H1 (cell line): ENCODE data around the gene CCDC91. TPM values are rescaled to one million over a fixed set of nuclear protein-coding genes. Genes with fewer than 3 reads are reported as not detected.

Source experiments
- CTCF ChIA-PET: fragments of 300-600 bp; sonication (Branson Sonifier 250); formaldehyde crosslinking; loops from one replicate; lab custom pipeline; 2021; ENCODE audit not compliant: partially characterized antibody; lab: Charles Lee
- POLR2A ChIA-PET: fragments of 300-600 bp; sonication (Branson Sonifier 250); formaldehyde crosslinking; loops from one replicate; lab custom pipeline; 2021; ENCODE audit warnings: inconsistent platforms; ENCODE audit not compliant: partially characterized antibody; lab: Charles Lee
- DNase-seq, 2 experiments: peaks; one replicate each; pipeline versions ENCODE4 v3.0.0 to v3.0.0-alpha.2; 2010 to 2022; ENCODE audit warnings: low spot score in 2 of 2, low read depth in 1 of 2, mixed read lengths in 1 of 2
- FAIRE-seq: peaks from 2 replicates; lab custom pipeline; 2011; peaks lifted over from hg19 to GRCh38; lab: Jason Lieb, UNC
- H2AFZ ChIP-seq: 2 replicates; pipeline ENCODE4 v1.8.1; 2012; ENCODE audit warnings: low read length, inconsistent platforms
- H2AK5ac ChIP-seq: 2 replicates; pipeline ENCODE4 v1.6.1; 2013; ENCODE audit warnings: low read depth, low read length
- H2BK120ac ChIP-seq: replicated peaks from 2 replicates; pipeline ENCODE3; 2013; ENCODE audit warnings: low read depth, low read length, inconsistent platforms
- H2BK12ac ChIP-seq: 2 replicates; pipeline ENCODE4 v1.6.1; 2013; ENCODE audit warnings: low read depth, low read length
- H2BK15ac ChIP-seq: 2 replicates; pipeline ENCODE4 v1.6.1; 2013; ENCODE audit warnings: low read length
- H2BK20ac ChIP-seq: 2 replicates; pipeline ENCODE4 v1.6.1; 2013; ENCODE audit warnings: low read length
- H2BK5ac ChIP-seq: 2 replicates; pipeline ENCODE4 v1.6.1; 2013; ENCODE audit warnings: low read depth, low read length
- H3K14ac ChIP-seq: 2 replicates; pipeline ENCODE4 v1.6.1; 2013; ENCODE audit warnings: inconsistent platforms; ENCODE audit not compliant: insufficient read length
- H3K18ac ChIP-seq: 2 replicates; pipeline ENCODE4 v1.6.1; 2013; ENCODE audit warnings: low read length; ENCODE audit errors: extremely low read depth
- H3K23ac ChIP-seq: 2 replicates; pipeline ENCODE4 v1.6.1; 2013; ENCODE audit warnings: inconsistent platforms; ENCODE audit not compliant: insufficient read length
- H3K23me2 ChIP-seq: 2 replicates; pipeline ENCODE4 v1.6.1; 2013; ENCODE audit warnings: low read depth, low read length
- H3K27ac ChIP-seq: 2 replicates; pipeline ENCODE4 v1.6.1; 2011; ENCODE audit warnings: low read depth, low read length, inconsistent platforms
- H3K27me3 ChIP-seq, 4 experiments: replicated peaks in 1 of 4; 1 replicate in 1 of 4; 2 replicates in 3 of 4; pipeline versions ENCODE4 v1.6.1 to v1.8.1; 2011 to 2013; ENCODE audit warnings: low read length in 3 of 4, mild to moderate bottlenecking in 3 of 4, inconsistent platforms in 2 of 4, mixed read lengths in 2 of 4, moderate library complexity in 1 of 4; ENCODE audit not compliant: control insufficient read depth in 3 of 4, insufficient read depth in 3 of 4; ENCODE audit errors: extremely low read depth in 1 of 4
- H3K36me3 ChIP-seq, 4 experiments: 2 replicates each; pipeline versions ENCODE4 v1.6.1 to v1.8.1; 2011 to 2013; ENCODE audit warnings: mild to moderate bottlenecking in 4 of 4, low read length in 3 of 4, moderate library complexity in 2 of 4, control low read depth in 1 of 4, inconsistent platforms in 1 of 4; ENCODE audit not compliant: insufficient read depth in 4 of 4, control insufficient read depth in 2 of 4
- H3K4ac ChIP-seq: replicated peaks from 2 replicates; pipeline ENCODE3; 2013; ENCODE audit warnings: low read length, low read depth, mixed read lengths, inconsistent platforms; ENCODE audit not compliant: insufficient read length
- H3K4me1 ChIP-seq, 4 experiments: replicated peaks in 1 of 4; 1 replicate in 1 of 4; 2 replicates in 3 of 4; pipeline versions ENCODE4 v1.6.1 to v1.8.1; 2011 to 2013; ENCODE audit warnings: low read length in 3 of 4, inconsistent platforms in 2 of 4, mixed read lengths in 1 of 4; ENCODE audit not compliant: insufficient read depth in 4 of 4, control insufficient read depth in 3 of 4
- H3K4me2 ChIP-seq, 2 experiments: 2 replicates each; pipeline versions ENCODE4 v1.6.1 to v1.8.1; 2011 to 2013; ENCODE audit warnings: low read depth in 2 of 2, low read length in 2 of 2, control low read depth in 1 of 2, inconsistent platforms in 1 of 2, mild to moderate bottlenecking in 1 of 2; ENCODE audit not compliant: insufficient read depth in 1 of 2
- H3K4me3 ChIP-seq, 4 experiments: fragments of 200-600, 300-600 bp in 1 of 4; sonication (generic), shearing (Covaris generic), sonication (Bioruptor Twin) in 1 of 4; 2 replicates each; pipeline versions ENCODE4 v1.5.1 to v1.8.1; 2011 to 2016; ENCODE audit warnings: low read length in 4 of 4, low read depth in 3 of 4, control low read depth in 2 of 4, inconsistent platforms in 2 of 4, mild to moderate bottlenecking in 2 of 4, mixed read lengths in 1 of 4, moderate library complexity in 1 of 4; ENCODE audit not compliant: insufficient read depth in 2 of 4; ENCODE audit errors: extremely low read depth in 1 of 4
- H3K56ac ChIP-seq: replicated peaks from 2 replicates; pipeline ENCODE3; 2013; ENCODE audit warnings: low read depth, mild to moderate bottlenecking, mixed read lengths, low read length, inconsistent platforms; ENCODE audit not compliant: insufficient read length
- H3K79me1 ChIP-seq: 2 replicates; pipeline ENCODE4 v1.6.1; 2013; ENCODE audit warnings: low read depth, low read length, control low read depth
- H3K79me2 ChIP-seq, 2 experiments: 2 replicates each; pipeline versions ENCODE4 v1.6.1 to v1.8.1; 2012 to 2013; ENCODE audit warnings: low read length in 2 of 2, mild to moderate bottlenecking in 2 of 2, inconsistent platforms in 1 of 2; ENCODE audit not compliant: insufficient read depth in 2 of 2, control insufficient read depth in 1 of 2
- H3K9ac ChIP-seq, 4 experiments: replicated peaks in 1 of 4; 1 replicate in 1 of 4; 2 replicates in 3 of 4; pipeline versions ENCODE4 v1.6.1 to v1.8.1; 2011 to 2013; ENCODE audit warnings: low read depth in 3 of 4, low read length in 3 of 4, control low read depth in 2 of 4, mild to moderate bottlenecking in 2 of 4, moderate library complexity in 2 of 4, inconsistent platforms in 1 of 4; ENCODE audit errors: extremely low read depth in 1 of 4
- H3K9me3 ChIP-seq, 2 experiments: 2 replicates each; pipeline versions ENCODE4 v1.6.1 to v1.8.1; 2012 to 2013; ENCODE audit warnings: mild to moderate bottlenecking in 2 of 2, moderate library complexity in 2 of 2, control low read depth in 1 of 2, inconsistent platforms in 1 of 2, low read depth in 1 of 2, low read length in 1 of 2, mixed read lengths in 1 of 2; ENCODE audit not compliant: insufficient read depth in 2 of 2
- H4K20me1 ChIP-seq, 2 experiments: replicated peaks in 1 of 2; 2 replicates each; pipeline versions ENCODE3 to v1.8.1; 2011 to 2013; ENCODE audit warnings: inconsistent platforms in 2 of 2, low read length in 2 of 2, mild to moderate bottlenecking in 1 of 2; ENCODE audit not compliant: insufficient read depth in 2 of 2, control insufficient read depth in 1 of 2
- H4K5ac ChIP-seq: 2 replicates; pipeline ENCODE4 v1.6.1; 2013; ENCODE audit warnings: low read length, low read depth, mixed read lengths, inconsistent platforms; ENCODE audit not compliant: insufficient read length
- H4K8ac ChIP-seq: 2 replicates; pipeline ENCODE4 v1.8.0; 2013; ENCODE audit warnings: mild to moderate bottlenecking, moderate library complexity, low read length, inconsistent platforms; ENCODE audit not compliant: insufficient read depth; ENCODE audit errors: extremely low read depth
- H4K91ac ChIP-seq: replicated peaks from 2 replicates; pipeline ENCODE3; 2013; ENCODE audit warnings: low read length, mixed read lengths, inconsistent platforms; ENCODE audit not compliant: insufficient read length
- CBX8 ChIP-seq: fragments of 300-800, 300-1000 bp; sonication (generic); IDR thresholded peaks from 2 replicates; pipeline ENCODE4 v1.7.1; 2016; ENCODE audit warnings: low read depth, low read length, borderline replicate concordance
- EZH2 ChIP-seq: fragments of 200-600 bp; sonication (generic); IDR thresholded peaks from 2 replicates; pipeline ENCODE4 v1.7.1; 2012; ENCODE audit warnings: low read depth, mild to moderate bottlenecking, moderate library complexity, low read length, inconsistent platforms; ENCODE audit not compliant: severe bottlenecking
- GABPA ChIP-seq: IDR thresholded peaks from 2 replicates; pipeline ENCODE4 v1.6.1; 2011; ENCODE audit warnings: mild to moderate bottlenecking, low read length, moderate library complexity, borderline replicate concordance; ENCODE audit not compliant: insufficient read depth
- GTF2F1 ChIP-seq: IDR thresholded peaks from 2 replicates; pipeline ENCODE4 v1.6.1; 2012; ENCODE audit warnings: low read depth, low read length, improper control_type of control experiment, borderline replicate concordance
- JUN ChIP-seq: IDR thresholded peaks from 2 replicates; pipeline ENCODE4 v1.6.1; 2011; ENCODE audit warnings: low read depth, mild to moderate bottlenecking, improper control_type of control experiment, low read length
- KDM1A ChIP-seq: fragments of 200-600, 300-600 bp; sonication (generic); IDR thresholded peaks from 2 replicates; pipeline ENCODE4 v1.7.1; 2016; ENCODE audit warnings: mild to moderate bottlenecking, low read length, borderline replicate concordance
- NRF1 ChIP-seq: IDR thresholded peaks from 2 replicates; pipeline ENCODE4 v1.6.1; 2011; ENCODE audit warnings: mild to moderate bottlenecking, low read depth, low read length, improper control_type of control experiment
- PHF8 ChIP-seq: fragments of 200-600 bp; sonication (generic); conservative IDR thresholded peaks from 2 replicates; pipeline ENCODE4 v1.7.1; 2012; ENCODE audit warnings: low read depth, mild to moderate bottlenecking, inconsistent platforms, low read length, moderate library complexity
- RAD21 ChIP-seq, 2 experiments: IDR thresholded peaks in 1 of 2; conservative IDR thresholded peaks in 1 of 2; 2 replicates each; pipeline ENCODE4 v1.6.1; 2011; ENCODE audit warnings: low read depth in 2 of 2, low read length in 2 of 2, improper control_type of control experiment in 1 of 2, inconsistent platforms in 1 of 2, mild to moderate bottlenecking in 1 of 2, moderate library complexity in 1 of 2
- RXRA ChIP-seq: IDR thresholded peaks from 2 replicates; pipeline ENCODE4 v1.6.1; 2011; ENCODE audit warnings: low read depth, mild to moderate bottlenecking, low read length, moderate library complexity; ENCODE audit not compliant: insufficient read depth
- SP4 ChIP-seq: IDR thresholded peaks from 2 replicates; pipeline ENCODE4 v1.6.1; 2012; ENCODE audit warnings: low read length, inconsistent platforms
- TCF12 ChIP-seq: IDR thresholded peaks from 2 replicates; pipeline ENCODE4 v1.6.1; 2011; ENCODE audit warnings: low read depth, mild to moderate bottlenecking, low read length
- TEAD4 ChIP-seq: IDR thresholded peaks from 2 replicates; pipeline ENCODE4 v1.6.1; 2012; ENCODE audit warnings: low read depth, low read length, inconsistent platforms, mixed read lengths
- WGBS, 2 experiments: shearing (Covaris generic) in 1 of 2; methylation state at CpG; one replicate each; pipeline versions ENCODE4 v1.1.6 to v1.1.7; 2013 to 2015; ENCODE audit warnings: low lambda C conversion rate in 2 of 2, mixed read lengths in 2 of 2, inconsistent platforms in 1 of 2, low coverage in 1 of 2, missing lambda C conversion rate in 1 of 2; ENCODE audit not compliant: insufficient replicate concordance in 2 of 2, insufficient coverage in 1 of 2, insufficient read length in 1 of 2; ENCODE audit errors: extremely low coverage in 1 of 2, missing lambda C conversion rate in 1 of 2; 5-methylcytosine and 5-hydroxymethylcytosine counted together
- polyA plus RNA-seq, 7 experiments: library from polyadenylated mRNA; depleted of rRNA in 3 of 7; stranded (reverse) in 5 of 7; unstranded in 2 of 7; fragments of >200 nt in 5 of 7; fragments of 200-250 nt in 2 of 7; gene quantifications; 1 replicate in 5 of 7; 2 replicates in 1 of 7; 4 replicates in 1 of 7; pipeline versions ENCODE4 v1.2.1 to v1.2.3, GENCODE V29; 2011 to 2013; ENCODE audit warnings: missing spikeins in 2 of 7, mixed read lengths in 2 of 7
- total RNA-seq: library from RNA; stranded (reverse); fragmentation: NEBNext Ultra II Directional; extraction: Animal tissue kit (Norgen Biotek cat#: 25700); gene quantifications from 2 replicates; pipeline ENCODE4 v1.2.1, GENCODE V29; 2021
- TF ChIP-seq, protein P1 (sequence below): IDR thresholded peaks from 2 replicates; pipeline ENCODE4 v1.6.1; 2011; ENCODE audit warnings: low read depth, mild to moderate bottlenecking, low read length; ENCODE audit not compliant: insufficient read depth

The CCDC91 gene
- total and polyA plus RNA-seq, 2 of the 8 experiments (the other 6 are each of a cell fraction or from before 2014, with no cell fraction given) = 8.6 to 23.1 TPM

GRCh38 chr12:28308891-28309290, 118.6 kb downstream of the CCDC91 start:
- H3K9me3 ChIP-seq = no peaks in the 10 kb centered on the region
- H2BK15ac ChIP-seq = no peak overlapping the region
- DNase-seq (no peak), FAIRE-seq (no peak)
- CTCF ChIA-PET = no interaction called here
- no peaks in the 10 kb centered on the region for H3K79me2 ChIP-seq
- H3K27ac ChIP-seq = no peak overlapping the region
- H3K56ac ChIP-seq = no peak overlapping the region
- POLR2A ChIA-PET = no interaction called here
- no peak overlapping the region for H2AK5ac ChIP-seq
- no peak overlapping the region for H3K23ac ChIP-seq
- no peaks in the 10 kb centered on the region for H3K27me3 ChIP-seq
- H3K14ac ChIP-seq = no peak overlapping the region
- H4K91ac ChIP-seq = no peak overlapping the region
- no peak overlapping the region for H4K8ac ChIP-seq
- H3K4ac ChIP-seq = no peak overlapping the region
- no peaks in the 10 kb centered on the region for H4K20me1 ChIP-seq
- H3K4me3 ChIP-seq = no peak overlapping the region
- H2AFZ ChIP-seq = no peak overlapping the region
- no peak overlapping the region for H4K5ac ChIP-seq
- 0 out of 7 replicates have a peak, but pooled peaks cover 0 to 2% (median 0%) of the 10 kb centered on the region in 4 experiments for H3K4me1 ChIP-seq
- H3K36me3 ChIP-seq = no peaks in the 10 kb centered on the region
- no peak overlapping the region for H2BK120ac ChIP-seq
- no peak overlapping the region for H2BK5ac ChIP-seq
- no peaks in the 10 kb centered on the region for H3K79me1 ChIP-seq
- no peak overlapping the region for H3K9ac ChIP-seq
- no peak overlapping the region for H2BK20ac ChIP-seq
- H3K18ac ChIP-seq = no peak overlapping the region
- H3K4me2 ChIP-seq = no peak overlapping the region
- 92% methylated on average over 2 of the region's 2 CpGs; no CpG with 5 or more reads in 1 of the 2 experiments for WGBS, 2 experiments
- H3K23me2 ChIP-seq = no peaks in the 10 kb centered on the region
- no peak overlapping the region for H2BK12ac ChIP-seq
- TF ChIP-seq RAD21 (IDR thresholded peaks at IDR 0.05 in 1 of 2, conservative IDR thresholded peaks at IDR 0.05 in 1 of 2; ENCODE audit: low read depth in 2 of 2, low read length in 2 of 2) (no peak), PHF8 (no peak), GABPA (no peak), KDM1A (no peak), NRF1 (no peak), JUN (no peak), GTF2F1 (no peak), TCF12 (no peak), TEAD4 (no peak), EZH2 (no peak), SP4 (no peak), RXRA (no peak), CBX8 (no peak)
- TF ChIP-seq, protein P1, sequence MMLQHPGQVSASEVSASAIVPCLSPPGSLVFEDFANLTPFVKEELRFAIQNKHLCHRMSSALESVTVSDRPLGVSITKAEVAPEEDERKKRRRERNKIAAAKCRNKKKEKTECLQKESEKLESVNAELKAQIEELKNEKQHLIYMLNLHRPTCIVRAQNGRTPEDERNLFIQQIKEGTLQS = no peak
